HepG2 (cell line): ENCODE data around the gene SUCLG2. TPM values are rescaled to one million over a fixed set of nuclear protein-coding genes. Genes with fewer than 3 reads are reported as not detected.

Experiments
- ATAC-seq: fragments of 200-7000 bp; cut with Tn5 transposase; 3 replicates; pipeline ENCODE4 v1.9.1; 2020; ENCODE audit warnings: mild to moderate bottlenecking, moderate library complexity
- BruUV-seq: library from RNA; stranded (reverse); fragments of 400-500 nt; replicated peaks from 2 replicates; lab custom pipeline; 2021; lab: Mats Ljungman, UMichigan
- CTCF ChIA-PET: fragments of 300-600 bp; formaldehyde crosslinking; extraction: SDS; loops from one replicate; lab custom pipeline; 2021; ENCODE audit warnings: low total read pairs, inconsistent platforms, low intra/inter-chr PET ratio; lab: Yijun Ruan, JAX
- POLR2A ChIA-PET: fragments of 350-600 bp; sonication (Branson Sonifier 250); formaldehyde crosslinking; loops from one replicate; lab custom pipeline; 2020; ENCODE audit warnings: antibody characterized with exemption, inconsistent platforms; lab: Yijun Ruan, JAX
- DNase-seq: peaks from one replicate; pipeline ENCODE4 v3.0.0-alpha.2; 2015; ENCODE audit warnings: low spot score
- FAIRE-seq: peaks from 3 replicates; lab custom pipeline; 2011; peaks lifted over from hg19 to GRCh38; lab: Jason Lieb, UNC
- H2AFZ ChIP-seq: one replicate; pipeline ENCODE4 v1.6.1; 2011; ENCODE audit warnings: low read length, inconsistent platforms
- H3K27ac ChIP-seq: fragments of 300-600 bp; 3 replicates; pipeline ENCODE4 v1.8.0; 2011; ENCODE audit warnings: mixed run types, mild to moderate bottlenecking, mixed read lengths, low read length, inconsistent platforms; ENCODE audit not compliant: insufficient read depth; ENCODE audit errors: extremely low read length
- H3K27me3 ChIP-seq, 2 experiments: fragments of 200-600 bp in 1 of 2; 2 replicates in 1 of 2; 3 replicates in 1 of 2; pipeline versions ENCODE4 v1.6.0 to v1.8.0; 2011; ENCODE audit warnings: low read length in 2 of 2, mild to moderate bottlenecking in 2 of 2, moderate library complexity in 2 of 2, inconsistent platforms in 1 of 2; ENCODE audit not compliant: insufficient read depth in 2 of 2, control insufficient read depth in 1 of 2
- H3K36me3 ChIP-seq, 2 experiments: fragments of 200-600 bp in 1 of 2; replicated peaks in 1 of 2; 2 replicates in 1 of 2; 3 replicates in 1 of 2; pipeline versions ENCODE4 v1.5.1 to v1.8.0; 2011; ENCODE audit warnings: low read length in 2 of 2, inconsistent platforms in 1 of 2; ENCODE audit not compliant: insufficient read depth in 2 of 2, control insufficient read depth in 1 of 2
- H3K4me1 ChIP-seq: 2 replicates; pipeline ENCODE4 v1.5.1; 2012; ENCODE audit warnings: low read length, inconsistent platforms; ENCODE audit not compliant: insufficient read depth
- H3K4me2 ChIP-seq: 2 replicates; pipeline ENCODE4 v1.6.0; 2011; ENCODE audit warnings: low read depth, low read length, inconsistent platforms
- H3K4me3 ChIP-seq, 3 experiments: fragments of 200-600 bp in 1 of 3; sonication (generic), shearing (Covaris generic) in 1 of 3; replicated peaks in 1 of 3; 2 replicates each; pipeline ENCODE4 v1.5.1; 2011 to 2016; ENCODE audit warnings: low read length in 3 of 3, inconsistent platforms in 2 of 3, low read depth in 2 of 3, mild to moderate bottlenecking in 2 of 3, control low read depth in 1 of 3, mixed read lengths in 1 of 3; ENCODE audit not compliant: insufficient read depth in 1 of 3
- H3K79me2 ChIP-seq: one replicate; pipeline ENCODE4 v1.6.1; 2011; ENCODE audit warnings: low read length, inconsistent platforms; ENCODE audit not compliant: insufficient read depth
- H3K9ac ChIP-seq: 2 replicates; pipeline ENCODE4 v1.6.0; 2011; ENCODE audit warnings: mild to moderate bottlenecking, low read depth, low read length, inconsistent platforms; ENCODE audit not compliant: insufficient read depth
- H3K9me3 ChIP-seq: 2 replicates; pipeline ENCODE4 v1.5.1; 2012; ENCODE audit warnings: mild to moderate bottlenecking, low read length
- H4K20me1 ChIP-seq: 2 replicates; pipeline ENCODE4 v1.6.0; 2011; ENCODE audit warnings: inconsistent platforms, mild to moderate bottlenecking, low read length, moderate library complexity; ENCODE audit not compliant: insufficient read depth
- CBX2 ChIP-seq, 2 experiments: fragments of 200-600 bp in 1 of 2; sonication (generic); formaldehyde crosslinking in 1 of 2; IDR thresholded peaks; 2 replicates each; pipeline versions ENCODE4 v1.7.0 to v1.8.1; 2018 to 2022; ENCODE audit warnings: low read depth in 2 of 2, low read length in 1 of 2, mild to moderate bottlenecking in 1 of 2, missing genetic modification reagents in 1 of 2
- CTCF ChIP-seq: sonication (generic); formaldehyde crosslinking; IDR thresholded peaks from 2 replicates; pipeline ENCODE4 v1.5.0; 2020; ENCODE audit warnings: mild to moderate bottlenecking, missing genetic modification reagents, moderate library complexity
- ETS1 ChIP-seq: sonication (generic); formaldehyde crosslinking; IDR thresholded peaks from 2 replicates; pipeline ENCODE4 v1.4.0; 2020; ENCODE audit warnings: missing genetic modification reagents
- GATA4 ChIP-seq: sonication (generic); IDR thresholded peaks from 2 replicates; pipeline ENCODE4 v1.6.1; 2016; ENCODE audit warnings: antibody characterized with exemption, low read depth, borderline replicate concordance
- MTF2 ChIP-seq: sonication (generic); formaldehyde crosslinking; IDR thresholded peaks from 2 replicates; pipeline ENCODE4 v1.5.0; 2020; ENCODE audit warnings: missing genetic modification reagents, borderline replicate concordance
- NFATC3 ChIP-seq: sonication (generic); formaldehyde crosslinking; IDR thresholded peaks from 2 replicates; pipeline ENCODE4 v1.5.1; 2020; ENCODE audit warnings: mild to moderate bottlenecking, missing genetic modification reagents
- RFX3 ChIP-seq: IDR thresholded peaks from 2 replicates; pipeline ENCODE4 v1.6.1; 2016; ENCODE audit warnings: missing biosample characterization, missing genetic modification reagents
- ZBTB39 ChIP-seq: sonication (generic); formaldehyde crosslinking; IDR thresholded peaks from 2 replicates; pipeline ENCODE4 v1.5.0; 2020; ENCODE audit warnings: missing genetic modification reagents
- ZNF318 ChIP-seq: sonication (generic); formaldehyde crosslinking; IDR thresholded peaks from 2 replicates; pipeline ENCODE4 v1.4.0; 2020; ENCODE audit warnings: mild to moderate bottlenecking, missing genetic modification reagents
- ZNF589 ChIP-seq: sonication (generic); formaldehyde crosslinking; conservative IDR thresholded peaks from 2 replicates; pipeline ENCODE4 v1.8.0; 2022; ENCODE audit warnings: mild to moderate bottlenecking, moderate library complexity, missing genetic modification reagents
- ZNF768 ChIP-seq: sonication (generic); formaldehyde crosslinking; IDR thresholded peaks from 2 replicates; pipeline ENCODE4 v1.4.0; 2020; ENCODE audit warnings: missing genetic modification reagents
- WGBS: methylation state at CpG from one replicate; pipeline ENCODE4 v1.1.6; 2017; ENCODE audit warnings: low lambda C conversion rate; 5-methylcytosine and 5-hydroxymethylcytosine counted together
- in situ Hi-C: cut with HindIII; loops from 2 replicates; pipeline ENCODE4 v1.10.0; 2017; ENCODE audit warnings: low pct_unique_long_range_greater_than_20kb; ENCODE audit not compliant: extremely low pct_ligation_motif_present
- intact Hi-C: fragments of 100-400 bp; cut with micrococcal nuclease; formaldehyde crosslinking; loops from one replicate; pipeline ENCODE4 v1.10.0; 2022; ENCODE audit not compliant: unreplicated experiment
- polyA plus RNA-seq, 8 experiments: library from polyadenylated mRNA; depleted of rRNA in 3 of 8; stranded (reverse) in 7 of 8; unstranded in 1 of 8; fragments of >200 nt; fragmentation: Illumina TruSeq in 4 of 8; extraction: Trizol in 4 of 8; gene quantifications; 2 replicates each; pipeline versions ENCODE4 v1.2.1 to v1.2.3, GENCODE V29; 2011 to 2016; ENCODE audit warnings: low read depth in 4 of 8, missing spikeins in 1 of 8, mixed read lengths in 1 of 8; ENCODE audit not compliant: insufficient read depth in 1 of 8
- total RNA-seq, 5 experiments: library from RNA; depleted of rRNA; stranded (reverse); fragments of >200 nt; fragmentation: Illumina TruSeq; extraction: Trizol; gene quantifications; 2 replicates each; pipeline ENCODE4 v1.2.3, GENCODE V29; 2016; ENCODE audit warnings: low read depth in 1 of 5

SUCLG2 gene
- total and polyA plus RNA-seq, 2 of the 13 experiments (the other 11 are each of a cell fraction or from before 2014, with no cell fraction given): 21.4 to 64.9 TPM

GRCh38 chr3:67564973-67565372 lies 89.4 kb downstream of the SUCLG2 start:
- intact Hi-C loops: no loop called here
- H3K4me3 ChIP-seq: no peak overlapping the region
- BruUV-seq: no TSS peak
- H3K27me3 ChIP-seq: no peaks in the 10 kb centered on the region
- no peak overlapping the region for H3K27ac ChIP-seq
- H2AFZ ChIP-seq: no peak overlapping the region
- CTCF ChIA-PET: no interaction called here
- in situ Hi-C loops: no loop called here
- no peaks in the 10 kb centered on the region for H3K79me2 ChIP-seq
- H3K9me3 ChIP-seq: no peaks in the 10 kb centered on the region
- ATAC-seq: no peak
- no peak for DNase-seq
- peaks cover 0 to 3% of the 10 kb centered on the region in 2 experiments; a peak in 1 of 5 replicates for H3K36me3 ChIP-seq
- WGBS: 97% methylated on average over 1 of the region's 1 CpG
- H4K20me1 ChIP-seq: no peaks in the 10 kb centered on the region
- no peak overlapping the region for H3K9ac ChIP-seq
- no peak overlapping the region for H3K4me2 ChIP-seq
- POLR2A ChIA-PET: no interaction called here
- no peak for FAIRE-seq
- H3K4me1 ChIP-seq: peaks cover 44% of the 10 kb centered on the region
- TF ChIP-seq ZNF589 (CRISPR knock-in tag) (no peak), MTF2 (CRISPR knock-in tag) (no peak), CTCF (CRISPR knock-in tag) (no peak), CBX2 (IDR thresholded peaks at IDR 0.05; ENCODE audit: low read depth, low read length) (no peak), CBX2 (CRISPR knock-in tag; IDR thresholded peaks at IDR 0.05; ENCODE audit: low read depth) (no peak), ZNF768 (CRISPR knock-in tag) (no peak), NFATC3 (no peak), ZBTB39 (CRISPR knock-in tag) (no peak), GATA4 (no peak), RFX3 (CRISPR knock-in tag) (no peak), ZNF318 (CRISPR knock-in tag) (no peak), ETS1 (CRISPR knock-in tag) (no peak)
